GM12891 (cell line): ENCODE data around the gene SOX21.

Source experiments
- POLR2A ChIP-seq: IDR thresholded peaks from 2 replicates; pipeline ENCODE4 v1.6.1; 2011; ENCODE audit warnings: low read depth, low read length, control low read depth
- POU2F2 ChIP-seq: IDR thresholded peaks from 2 replicates; pipeline ENCODE4 v1.6.1; 2011; ENCODE audit warnings: low read depth, mild to moderate bottlenecking, control low read depth, low read length, moderate library complexity
- TAF1 ChIP-seq: IDR thresholded peaks from 2 replicates; pipeline ENCODE4 v1.6.1; 2011; ENCODE audit warnings: low read depth, low read length, control low read depth

DNA sequence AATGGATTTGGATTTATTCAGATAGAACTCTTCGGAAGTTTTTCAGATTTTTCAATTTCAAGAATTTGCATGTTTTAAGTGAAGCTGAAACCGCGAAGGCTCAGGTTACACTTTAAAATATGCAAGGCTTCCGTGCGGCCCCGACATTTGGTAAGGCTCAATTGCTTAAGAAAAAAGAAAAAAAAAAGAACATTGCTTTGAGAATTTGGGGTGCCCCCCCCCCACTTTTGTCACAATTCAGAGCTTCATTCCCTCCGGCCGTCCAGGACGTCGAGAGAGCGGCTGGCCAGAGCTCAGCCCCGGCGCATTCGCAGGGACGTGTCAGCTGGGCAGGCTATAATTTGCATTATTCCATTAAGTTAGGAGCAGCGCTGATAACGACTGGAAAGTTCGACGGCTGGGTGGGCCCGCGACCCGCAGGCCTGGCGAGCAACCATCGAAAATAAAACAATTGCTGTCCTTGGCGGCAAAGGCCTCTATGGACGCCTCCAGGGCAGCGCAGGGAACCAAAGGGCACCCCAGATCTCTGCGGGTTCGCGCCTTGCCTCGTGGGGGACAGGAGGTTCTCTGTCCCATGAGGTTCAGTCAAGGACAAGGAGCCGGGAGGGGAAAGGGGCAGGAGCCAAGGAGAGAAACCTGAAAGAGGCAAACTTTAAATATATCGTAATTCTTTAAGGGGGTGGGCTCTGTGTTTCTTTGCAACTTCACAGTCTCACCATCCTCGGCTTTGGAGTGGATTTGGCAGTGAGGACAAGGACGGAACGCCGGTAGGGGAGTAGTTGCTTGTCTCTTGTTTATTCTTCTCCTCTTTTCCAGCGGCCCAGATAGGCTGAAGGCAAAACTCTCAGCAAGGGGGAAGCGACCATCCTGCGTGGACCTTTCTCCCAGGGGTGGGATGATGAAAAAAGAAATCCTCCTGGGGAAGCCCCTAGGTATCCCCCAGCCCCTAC is 7.0 kb downstream of the SOX21 start:
- TF ChIP-seq POLR2A (no peak), POU2F2 (no peak), TAF1 (no peak)
